Mesenchymal stem cell (in vitro differentiated cells and primary cell): Measurements from ENCODE around the gene INSIG2.

ENCODE experiments used
- DNase-seq: peaks from one replicate; pipeline ENCODE4 v3.0.0-alpha.2; 2013
- H2AFZ ChIP-seq: one replicate; pipeline ENCODE4 v1.6.1; 2013; ENCODE audit warnings: low read depth, mild to moderate bottlenecking, control low read depth, inconsistent platforms, low read length, moderate library complexity
- H2AK5ac ChIP-seq: 2 replicates; pipeline ENCODE4 v1.6.1; 2013; ENCODE audit warnings: low read length, moderate library complexity, mild to moderate bottlenecking, inconsistent platforms; ENCODE audit not compliant: severe bottlenecking
- H2BK120ac ChIP-seq: one replicate; pipeline ENCODE4 v1.6.1; 2013; ENCODE audit warnings: low read depth, mild to moderate bottlenecking, inconsistent platforms, low read length, moderate library complexity
- H2BK12ac ChIP-seq, 2 experiments: one replicate each; pipeline ENCODE4 v1.6.1; 2013; ENCODE audit warnings: inconsistent platforms in 2 of 2, low read length in 2 of 2, mild to moderate bottlenecking in 2 of 2, moderate library complexity in 2 of 2, control low read depth in 1 of 2
- H2BK15ac ChIP-seq: one replicate; pipeline ENCODE4 v1.6.1; 2013; ENCODE audit warnings: mild to moderate bottlenecking, low read depth, inconsistent platforms; ENCODE audit not compliant: poor library complexity, severe bottlenecking
- H2BK5ac ChIP-seq: 2 replicates; pipeline ENCODE4 v1.6.1; 2013; ENCODE audit warnings: low read depth, mild to moderate bottlenecking, low read length, control low read depth, inconsistent platforms; ENCODE audit not compliant: poor library complexity, severe bottlenecking
- H3K14ac ChIP-seq, 2 experiments: one replicate each; pipeline ENCODE4 v1.6.1; 2013; ENCODE audit warnings: inconsistent platforms in 2 of 2, low read length in 2 of 2, control low read depth in 1 of 2, mild to moderate bottlenecking in 1 of 2, moderate library complexity in 1 of 2
- H3K18ac ChIP-seq, 2 experiments: one replicate each; pipeline ENCODE4 v1.6.1; 2013; ENCODE audit warnings: inconsistent platforms in 2 of 2, low read length in 2 of 2, control low read depth in 1 of 2, low read depth in 1 of 2, mild to moderate bottlenecking in 1 of 2
- H3K23ac ChIP-seq, 2 experiments: one replicate each; pipeline ENCODE4 v1.6.1; 2013; ENCODE audit warnings: inconsistent platforms in 2 of 2, low read length in 2 of 2, mild to moderate bottlenecking in 2 of 2, moderate library complexity in 2 of 2, control low read depth in 1 of 2
- H3K27ac ChIP-seq: 2 replicates; pipeline ENCODE4 v1.5.1; 2013; ENCODE audit warnings: mild to moderate bottlenecking, moderate library complexity, low read length, control low read depth, inconsistent platforms; ENCODE audit not compliant: poor library complexity, severe bottlenecking
- H3K27me3 ChIP-seq, 2 experiments: 2 replicates each; pipeline versions ENCODE4 v1.6.1 to v1.7.0; 2013; ENCODE audit warnings: low read length in 2 of 2, mild to moderate bottlenecking in 2 of 2, moderate library complexity in 2 of 2, control low read depth in 1 of 2, inconsistent platforms in 1 of 2; ENCODE audit not compliant: control insufficient read depth in 1 of 2, insufficient read depth in 1 of 2
- H3K36me3 ChIP-seq, 2 experiments: 2 replicates each; pipeline versions ENCODE4 v1.6.1 to v1.7.0; 2013; ENCODE audit warnings: low read length in 2 of 2, control low read depth in 1 of 2, inconsistent platforms in 1 of 2, low read depth in 1 of 2, mild to moderate bottlenecking in 1 of 2; ENCODE audit not compliant: insufficient read depth in 2 of 2, control insufficient read depth in 1 of 2
- H3K4ac ChIP-seq, 2 experiments: one replicate each; pipeline ENCODE4 v1.6.1; 2013; ENCODE audit warnings: inconsistent platforms in 2 of 2, low read length in 2 of 2, mild to moderate bottlenecking in 2 of 2, moderate library complexity in 2 of 2, control low read depth in 1 of 2, low read depth in 1 of 2
- H3K4me1 ChIP-seq: 2 replicates; pipeline ENCODE4 v1.6.1; 2013; ENCODE audit warnings: low read depth, low read length, control low read depth; ENCODE audit not compliant: control insufficient read depth, insufficient read depth
- H3K4me2 ChIP-seq: 2 replicates; pipeline ENCODE4 v1.6.1; 2013; ENCODE audit warnings: low read length, mild to moderate bottlenecking, inconsistent platforms; ENCODE audit not compliant: poor library complexity, severe bottlenecking
- H3K4me3 ChIP-seq, 2 experiments: 2 replicates each; pipeline versions ENCODE4 v1.5.1 to v1.7.0; 2013; ENCODE audit warnings: low read length in 2 of 2, mild to moderate bottlenecking in 2 of 2, control low read depth in 1 of 2, low read depth in 1 of 2; ENCODE audit not compliant: insufficient read depth in 1 of 2
- H3K79me1 ChIP-seq: replicated peaks from 2 replicates; pipeline ENCODE4 v1.6.1; 2013; ENCODE audit warnings: mild to moderate bottlenecking, control low read depth, low read length, inconsistent platforms; ENCODE audit not compliant: poor library complexity, severe bottlenecking
- H3K9ac ChIP-seq: 2 replicates; pipeline ENCODE4 v1.7.0; 2013; ENCODE audit warnings: mild to moderate bottlenecking, low read length, moderate library complexity
- H3K9me3 ChIP-seq: 2 replicates; pipeline ENCODE4 v1.7.0; 2013; ENCODE audit warnings: mild to moderate bottlenecking, low read length; ENCODE audit not compliant: control insufficient read depth
- H4K8ac ChIP-seq: one replicate; pipeline ENCODE4 v1.6.1; 2013; ENCODE audit warnings: inconsistent platforms, mild to moderate bottlenecking, low read length, moderate library complexity
- H4K91ac ChIP-seq: one replicate; pipeline ENCODE4 v1.6.1; 2013; ENCODE audit warnings: mild to moderate bottlenecking, low read length, inconsistent platforms
- WGBS: methylation state at CpG from one replicate; pipeline ENCODE4 v1.1.7; 2013; ENCODE audit warnings: mixed read lengths; 5-methylcytosine and 5-hydroxymethylcytosine counted together

Gene INSIG2

DNA sequence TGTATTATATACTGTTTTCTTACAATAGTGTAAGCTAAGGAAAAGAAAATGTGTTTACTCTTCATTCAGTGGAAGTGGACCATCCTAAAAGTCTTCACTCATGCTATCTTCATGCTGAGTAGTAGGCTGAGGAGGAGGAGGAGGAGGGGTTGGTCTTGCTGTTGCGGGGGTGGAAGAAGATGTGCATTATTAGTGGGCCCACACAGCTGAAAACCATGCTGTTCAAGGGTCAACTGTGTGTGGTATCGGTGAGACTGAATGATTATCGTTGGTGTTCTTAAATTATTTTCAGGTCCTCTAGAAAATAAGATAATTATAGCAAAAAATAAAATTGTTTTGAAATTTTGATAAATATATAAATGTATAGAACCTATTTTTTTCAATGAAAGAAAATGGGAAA is 22.0 kb downstream of the INSIG2 start:
- no peak overlapping the region for H2BK120ac ChIP-seq
- no peak overlapping the region for H3K14ac ChIP-seq
- H3K36me3 ChIP-seq = peaks cover 3 to 53% of the 10 kb centered on the region in 2 experiments
- no peak overlapping the region for H3K4me2 ChIP-seq
- no peak overlapping the region for H3K27ac ChIP-seq
- H3K27me3 ChIP-seq = no peaks in the 10 kb centered on the region
- no peak overlapping the region for H4K8ac ChIP-seq
- no peak overlapping the region for H2BK5ac ChIP-seq
- H2BK15ac ChIP-seq = no peak overlapping the region
- no peak overlapping the region for H3K18ac ChIP-seq
- H3K9ac ChIP-seq = no peak overlapping the region
- DNase-seq = no peak
- no peak overlapping the region for H2AK5ac ChIP-seq
- H4K91ac ChIP-seq = no peak overlapping the region
- 78% methylated on average over 1 of the region's 3 CpGs for WGBS
- H3K9me3 ChIP-seq = no peaks in the 10 kb centered on the region
- no peaks in the 10 kb centered on the region for H3K4me1 ChIP-seq
- H3K4me3 ChIP-seq = no peak overlapping the region
- no peak overlapping the region for H2AFZ ChIP-seq
- H3K79me1 ChIP-seq = peaks cover 2% of the 10 kb centered on the region
- H2BK12ac ChIP-seq = no peak overlapping the region
- H3K23ac ChIP-seq = peak overlapping the region in 1 of 2 experiments; percentile 93
- H3K4ac ChIP-seq = no peak overlapping the region

DNA sequence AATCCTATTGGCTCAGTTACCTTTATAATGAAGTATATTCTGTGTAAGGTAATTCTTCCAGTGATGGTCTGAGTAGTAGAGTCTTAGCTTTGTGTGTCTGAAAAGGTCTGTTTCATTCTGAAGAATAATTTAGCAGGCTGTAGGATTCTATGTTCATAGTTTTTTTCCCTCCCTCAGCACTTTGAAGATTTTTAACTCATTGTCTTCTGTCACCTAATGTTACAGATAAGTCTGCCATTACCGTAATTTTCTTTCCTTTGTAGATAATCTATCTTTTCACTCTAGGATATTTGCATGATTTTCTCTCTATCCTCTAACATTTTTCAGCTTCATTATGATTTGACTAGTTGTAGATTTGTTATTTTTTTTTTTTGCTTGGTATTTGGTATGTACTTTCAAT is 22.7 kb downstream of the INSIG2 start:
- Histone ChIP-seq H3K4me2 (no peak overlapping the region), H2AFZ (no peak overlapping the region), H3K18ac (no peak overlapping the region), H4K91ac (no peak overlapping the region), H3K9ac (no peak overlapping the region), H3K4me3 (no peak overlapping the region), H3K23ac (no peak overlapping the region), H3K79me1 (peaks cover 2% of the 10 kb centered on the region), H3K27me3 (no peaks in the 10 kb centered on the region), H3K4me1 (no peaks in the 10 kb centered on the region), H3K4ac (no peak overlapping the region), H2BK120ac (no peak overlapping the region), H2AK5ac (no peak overlapping the region), H2BK12ac (no peak overlapping the region), H3K27ac (no peak overlapping the region), H4K8ac (no peak overlapping the region), H2BK15ac (no peak overlapping the region), H3K9me3 (no peaks in the 10 kb centered on the region), H2BK5ac (no peak overlapping the region), H3K36me3 (peaks cover 3 to 47% of the 10 kb centered on the region in 2 experiments), H3K14ac (no peak overlapping the region)
- no peak for DNase-seq
- WGBS = 100% methylated on average over 1 of the region's 1 CpG

GRCh38 chr2:118112771-118113334 is 24.6 kb downstream of the INSIG2 start:
- Histone ChIP-seq H3K9me3 (no peaks in the 10 kb centered on the region), H4K8ac (no peak overlapping the region), H2AK5ac (no peak overlapping the region), H3K4me1 (no peaks in the 10 kb centered on the region), H3K18ac (no peak overlapping the region), H2BK15ac (no peak overlapping the region), H2BK5ac (no peak overlapping the region), H2AFZ (no peak overlapping the region), H3K4me2 (no peak overlapping the region), H3K14ac (no peak overlapping the region), H2BK120ac (no peak overlapping the region), H3K4me3 (no peak overlapping the region), H3K79me1 (peaks cover 2% of the 10 kb centered on the region), H3K27me3 (no peaks in the 10 kb centered on the region), H3K9ac (no peak overlapping the region), H4K91ac (no peak overlapping the region), H3K4ac (no peak overlapping the region), H3K23ac (no peak overlapping the region), H3K27ac (no peak overlapping the region), H2BK12ac (no peak overlapping the region), H3K36me3 (peaks cover 3 to 29% of the 10 kb centered on the region in 2 experiments)
- peak; percentile 72 for DNase-seq
- 43% methylated on average over 4 of the region's 4 CpGs for WGBS

- no peak for DNase-seq
- Histone ChIP-seq H2AK5ac (no peak overlapping the region), H3K27me3 (no peaks in the 10 kb centered on the region), H3K4me2 (no peak overlapping the region), H2BK12ac (no peak overlapping the region), H3K79me1 (peaks cover 2% of the 10 kb centered on the region), H3K4me3 (no peak overlapping the region), H2BK5ac (no peak overlapping the region), H3K23ac (no peak overlapping the region), H3K9me3 (no peaks in the 10 kb centered on the region), H2BK15ac (no peak overlapping the region), H2BK120ac (no peak overlapping the region), H4K8ac (no peak overlapping the region), H4K91ac (no peak overlapping the region), H2AFZ (no peak overlapping the region), H3K36me3 (peaks cover 3 to 10% of the 10 kb centered on the region in 2 experiments), H3K14ac (no peak overlapping the region), H3K4ac (no peak overlapping the region), H3K4me1 (no peaks in the 10 kb centered on the region), H3K18ac (no peak overlapping the region), H3K9ac (no peak overlapping the region), H3K27ac (no peak overlapping the region)
- 85% methylated on average over 2 of the region's 2 CpGs for WGBS
These were observed 26.6 kb downstream of the INSIG2 start for GRCh38 chr2:118114863-118115262.
